Fibroblast of villous mesenchyme (primary cell): Measurements from ENCODE around the gene LRIT3. TPM values are rescaled to one million over a fixed set of nuclear protein-coding genes. Genes with fewer than 3 reads are reported as not detected.

Experiments used
- DNase-seq: peaks from one replicate; pipeline ENCODE4 v3.0.0-alpha.2; 2010; ENCODE audit warnings: low read depth
- H3K4me3 ChIP-seq: 2 replicates; pipeline ENCODE4 v1.5.1; 2011; ENCODE audit warnings: low read depth, mild to moderate bottlenecking, low read length
- total RNA-seq: library from RNA; depleted of rRNA; stranded (reverse); fragments of >200 nt; gene quantifications from 2 replicates; pipeline ENCODE4 v1.2.3, GENCODE V29; 2012
- TF ChIP-seq, protein P1 (sequence below): IDR thresholded peaks from 2 replicates; pipeline ENCODE4 v1.5.1; 2012; ENCODE audit warnings: low read depth, mild to moderate bottlenecking, low read length; ENCODE audit not compliant: insufficient read depth

LRIT3 gene
- total RNA-seq, 1 donor, result not detected

DNA sequence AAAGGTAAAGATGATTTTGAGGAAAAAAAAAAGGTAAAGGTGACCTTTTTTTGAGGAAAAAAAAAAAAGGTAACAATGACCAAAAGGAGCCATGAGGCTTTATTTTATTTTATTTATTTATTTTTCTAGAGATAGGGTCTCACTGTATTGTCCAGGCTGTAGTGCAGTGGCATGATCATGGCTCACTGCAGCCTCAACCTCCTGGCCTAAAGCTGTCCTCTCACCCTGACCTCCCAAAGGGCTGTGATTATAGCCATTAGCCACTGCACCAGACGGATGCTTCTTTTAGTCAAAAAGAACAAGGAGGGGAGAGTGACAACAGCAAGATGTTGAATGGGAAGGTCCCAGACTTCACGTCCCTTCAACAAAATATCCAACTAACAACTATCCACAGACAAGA, 30.4 kb downstream of the LRIT3 start:
- DNase-seq, result no peak
- TF ChIP-seq, protein P1, sequence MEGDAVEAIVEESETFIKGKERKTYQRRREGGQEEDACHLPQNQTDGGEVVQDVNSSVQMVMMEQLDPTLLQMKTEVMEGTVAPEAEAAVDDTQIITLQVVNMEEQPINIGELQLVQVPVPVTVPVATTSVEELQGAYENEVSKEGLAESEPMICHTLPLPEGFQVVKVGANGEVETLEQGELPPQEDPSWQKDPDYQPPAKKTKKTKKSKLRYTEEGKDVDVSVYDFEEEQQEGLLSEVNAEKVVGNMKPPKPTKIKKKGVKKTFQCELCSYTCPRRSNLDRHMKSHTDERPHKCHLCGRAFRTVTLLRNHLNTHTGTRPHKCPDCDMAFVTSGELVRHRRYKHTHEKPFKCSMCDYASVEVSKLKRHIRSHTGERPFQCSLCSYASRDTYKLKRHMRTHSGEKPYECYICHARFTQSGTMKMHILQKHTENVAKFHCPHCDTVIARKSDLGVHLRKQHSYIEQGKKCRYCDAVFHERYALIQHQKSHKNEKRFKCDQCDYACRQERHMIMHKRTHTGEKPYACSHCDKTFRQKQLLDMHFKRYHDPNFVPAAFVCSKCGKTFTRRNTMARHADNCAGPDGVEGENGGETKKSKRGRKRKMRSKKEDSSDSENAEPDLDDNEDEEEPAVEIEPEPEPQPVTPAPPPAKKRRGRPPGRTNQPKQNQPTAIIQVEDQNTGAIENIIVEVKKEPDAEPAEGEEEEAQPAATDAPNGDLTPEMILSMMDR, result no peak
- no peak overlapping the region for H3K4me3 ChIP-seq

DNA sequence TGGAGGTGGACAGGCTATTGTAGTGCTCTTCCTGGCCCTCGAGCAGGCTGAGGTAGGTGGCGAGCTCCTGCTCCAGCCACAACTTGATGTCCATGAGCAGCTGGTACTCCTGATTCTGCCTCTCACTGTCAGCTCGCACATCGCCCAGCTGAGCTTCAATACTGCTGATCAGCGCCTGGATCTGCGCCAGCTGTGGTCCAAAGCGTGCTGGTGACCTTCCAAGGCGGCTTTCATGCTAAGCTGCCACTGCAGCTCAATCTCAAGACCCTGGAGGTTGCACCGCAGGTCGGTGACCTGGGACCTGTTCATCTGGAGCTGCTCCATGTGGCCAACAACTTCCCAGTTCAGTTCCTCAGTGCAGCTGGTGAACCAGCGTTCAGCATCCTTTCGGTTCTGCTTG, 31.2 kb downstream of the LRIT3 start:
- no peak for DNase-seq
- H3K4me3 ChIP-seq, result no peak overlapping the region
- TF ChIP-seq, protein P1, result no peak

DNA sequence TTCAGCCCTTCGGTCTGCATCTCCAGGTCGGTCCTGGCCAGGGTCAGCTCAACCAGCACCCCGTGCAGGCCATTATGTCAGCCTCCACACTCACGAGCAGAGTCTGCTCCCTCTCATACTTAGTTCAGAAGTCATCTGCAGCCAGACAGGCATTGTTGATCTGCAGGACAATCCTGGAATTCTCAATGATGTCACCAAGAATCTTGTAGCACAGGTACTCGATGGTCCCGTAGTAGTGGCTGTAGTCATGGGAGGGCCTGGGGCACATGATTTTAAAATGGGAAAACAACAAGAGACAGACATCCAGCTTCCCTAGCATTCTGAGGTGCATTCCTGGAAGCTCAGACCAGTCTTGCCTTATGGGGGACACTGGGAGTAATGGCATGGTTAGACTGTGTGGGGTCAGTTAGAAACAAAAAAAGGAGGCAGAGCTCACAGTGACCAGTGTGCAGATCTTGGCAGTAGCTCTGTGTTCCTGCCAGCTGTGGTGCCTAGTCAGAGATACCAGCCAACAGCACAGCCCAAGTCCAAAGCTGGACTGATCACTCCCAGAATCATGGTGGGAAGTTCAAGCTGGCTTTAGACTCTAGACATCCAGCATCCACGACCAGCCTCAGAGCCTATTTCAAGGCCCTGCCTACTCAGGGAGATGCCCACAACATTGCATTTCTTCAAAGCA, 31.9 kb downstream of the LRIT3 start:
- H3K4me3 ChIP-seq, result no peak overlapping the region

DNA sequence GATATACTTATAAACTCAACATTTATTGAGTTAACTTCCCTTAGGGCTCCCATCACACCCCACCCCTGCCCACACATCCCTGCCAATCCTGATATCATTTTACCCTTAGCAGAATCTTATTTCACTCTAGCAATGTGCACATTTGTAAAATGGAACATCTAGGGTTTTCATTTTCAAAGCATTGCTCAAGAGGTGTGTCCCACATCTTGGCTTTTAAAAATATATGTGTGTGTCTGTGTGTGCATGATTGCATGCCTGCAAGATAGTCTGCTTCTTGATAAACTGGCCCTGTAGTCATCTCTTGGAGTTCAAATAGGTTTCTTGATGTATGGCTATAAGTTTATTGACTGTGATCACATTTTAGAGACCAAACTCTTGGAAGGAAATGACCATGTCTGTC, 38.4 kb downstream of the LRIT3 start:
- TF ChIP-seq, protein P1, result no peak
- H3K4me3 ChIP-seq, result no peak overlapping the region
- no peak for DNase-seq

More for the DNA sequence above, 31.9 kb downstream of the LRIT3 start:
- DNase-seq, result no peak
- TF ChIP-seq, protein P1, result no peak

DNA sequence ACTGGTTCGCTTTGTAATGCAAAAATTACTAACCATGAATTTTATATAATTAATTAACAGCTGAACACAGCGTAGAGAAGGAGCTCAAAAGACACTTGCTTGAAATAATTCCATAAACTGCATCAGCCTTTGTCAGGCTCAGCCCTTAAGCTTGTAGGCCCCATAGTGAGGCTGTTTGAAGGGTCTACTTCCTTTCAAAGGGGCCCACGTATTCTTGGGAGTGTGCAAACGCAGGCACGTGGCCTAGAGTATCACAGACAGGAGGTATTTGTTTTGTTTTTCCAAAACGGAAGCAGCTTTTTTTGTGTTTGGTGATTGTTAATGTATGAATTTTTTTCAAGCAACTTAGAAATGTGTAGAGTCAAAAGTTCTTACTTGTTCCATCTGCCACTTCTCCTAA, 39.2 kb downstream of the LRIT3 start:
- no peak for DNase-seq
- TF ChIP-seq, protein P1, result no peak

DNA sequence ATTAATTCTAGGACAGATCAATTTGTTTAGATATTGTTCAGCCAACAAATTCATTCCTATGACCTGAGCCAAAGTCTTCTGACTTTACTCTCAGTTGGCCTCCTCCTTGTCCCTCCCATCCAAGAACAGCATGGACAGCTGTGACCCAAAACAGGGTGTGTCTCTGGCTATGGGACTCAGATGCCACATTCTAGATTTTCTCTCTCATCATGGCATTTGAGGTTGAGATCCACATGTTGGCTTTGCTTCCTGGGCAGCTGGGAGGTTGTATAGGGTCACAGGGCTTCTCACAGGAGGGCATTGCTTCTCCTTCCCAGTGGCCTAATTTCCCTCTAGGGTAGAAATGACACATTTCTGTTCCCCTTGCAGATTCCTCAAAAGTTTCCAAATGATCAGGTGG, 42.2 kb downstream of the LRIT3 start:
- TF ChIP-seq, protein P1, result no peak
- DNase-seq, result no peak
- H3K4me3 ChIP-seq, result no peak overlapping the region

More for the DNA sequence above, 39.2 kb downstream of the LRIT3 start:
- H3K4me3 ChIP-seq, result no peak overlapping the region
